IMR-90 (cell line): ENCODE data around the gene SLC35B3. TPM values are rescaled to one million over a fixed set of nuclear protein-coding genes. Genes with fewer than 3 reads are reported as not detected.

Source experiments
- ATAC-seq: fragments of 200-7000 bp; cut with Tn5 transposase; 2 replicates; pipeline ENCODE4 v1.9.1; 2020; ENCODE audit warnings: low read depth, mild to moderate bottlenecking, moderate library complexity
- BruUV-seq: library from RNA; stranded (reverse); fragments of 400-500 nt; replicated peaks from 2 replicates; lab custom pipeline; 2021; lab: Mats Ljungman, UMichigan
- CTCF ChIA-PET: fragments of 300-600 bp; formaldehyde crosslinking; extraction: SDS; loops from one replicate; lab custom pipeline; 2021; ENCODE audit warnings: antibody characterized with exemption; lab: Yijun Ruan, JAX
- POLR2A ChIA-PET: fragments of 300-600 bp; sonication (Branson Sonifier 250); formaldehyde crosslinking; loops from one replicate; lab custom pipeline; 2022; ENCODE audit warnings: antibody characterized with exemption; ENCODE audit not compliant: unreplicated experiment; lab: Charles Lee
- DNase-seq: peaks from one replicate; pipeline ENCODE4 v3.0.0; 2013
- H2AFZ ChIP-seq: replicated peaks from 2 replicates; pipeline ENCODE3; 2013; ENCODE audit warnings: low read length, mild to moderate bottlenecking; ENCODE audit not compliant: poor library complexity
- H2AK5ac ChIP-seq: 2 replicates; pipeline ENCODE4 v1.6.1; 2013; ENCODE audit warnings: low read depth, low read length, inconsistent platforms
- H2AK9ac ChIP-seq: replicated peaks from 2 replicates; pipeline ENCODE3; 2013; ENCODE audit warnings: mild to moderate bottlenecking, low read depth, low read length, moderate library complexity; ENCODE audit not compliant: poor library complexity
- H2BK120ac ChIP-seq: 2 replicates; pipeline ENCODE4 v1.6.1; 2013; ENCODE audit warnings: low read depth, low read length, inconsistent platforms
- H2BK15ac ChIP-seq: 3 replicates; pipeline ENCODE4 v1.6.1; 2013; ENCODE audit warnings: low read depth, low read length, inconsistent platforms
- H2BK20ac ChIP-seq: 2 replicates; pipeline ENCODE4 v1.6.1; 2013; ENCODE audit warnings: low read depth, mild to moderate bottlenecking, inconsistent platforms, low read length, moderate library complexity
- H2BK5ac ChIP-seq: 2 replicates; pipeline ENCODE4 v1.6.1; 2013; ENCODE audit warnings: mild to moderate bottlenecking, low read depth, low read length, inconsistent platforms; ENCODE audit not compliant: poor library complexity, severe bottlenecking
- H3K14ac ChIP-seq: replicated peaks from 2 replicates; pipeline ENCODE4 v1.6.1; 2013; ENCODE audit warnings: low read depth, low read length, inconsistent platforms
- H3K18ac ChIP-seq: 2 replicates; pipeline ENCODE4 v1.6.1; 2013; ENCODE audit warnings: low read depth, low read length, control low read depth
- H3K23ac ChIP-seq: 2 replicates; pipeline ENCODE4 v1.6.1; 2013; ENCODE audit warnings: low read depth, low read length, inconsistent platforms
- H3K27ac ChIP-seq: 2 replicates; pipeline ENCODE4 v1.5.1; 2013; ENCODE audit warnings: mild to moderate bottlenecking, control low read depth, low read length; ENCODE audit not compliant: insufficient read depth
- H3K27me3 ChIP-seq: 2 replicates; pipeline ENCODE4 v1.6.1; 2013; ENCODE audit warnings: low read length; ENCODE audit not compliant: control insufficient read depth, insufficient read depth
- H3K36me3 ChIP-seq: 2 replicates; pipeline ENCODE4 v1.6.1; 2013; ENCODE audit warnings: low read length, mixed read lengths; ENCODE audit not compliant: control insufficient read depth, insufficient read depth
- H3K4ac ChIP-seq: 2 replicates; pipeline ENCODE4 v1.6.1; 2013; ENCODE audit warnings: low read depth, low read length, inconsistent platforms
- H3K4me1 ChIP-seq: 2 replicates; pipeline ENCODE4 v1.6.1; 2013; ENCODE audit warnings: low read length, mixed read lengths; ENCODE audit not compliant: control insufficient read depth, insufficient read depth
- H3K4me2 ChIP-seq: 2 replicates; pipeline ENCODE4 v1.6.1; 2013; ENCODE audit warnings: low read depth, mild to moderate bottlenecking, control low read depth, low read length, moderate library complexity
- H3K4me3 ChIP-seq: 2 replicates; pipeline ENCODE4 v1.5.1; 2013; ENCODE audit warnings: low read depth, mild to moderate bottlenecking, control low read depth, low read length, moderate library complexity; ENCODE audit not compliant: insufficient read depth
- H3K56ac ChIP-seq: 2 replicates; pipeline ENCODE4 v1.6.1; 2013; ENCODE audit warnings: low read length, inconsistent platforms; ENCODE audit not compliant: insufficient read depth; ENCODE audit errors: extremely low read depth
- H3K79me1 ChIP-seq, 2 experiments: 2 replicates each; pipeline ENCODE4 v1.6.1; 2013; ENCODE audit warnings: low read length in 2 of 2, inconsistent platforms in 1 of 2, low read depth in 1 of 2
- H3K9ac ChIP-seq: 2 replicates; pipeline ENCODE4 v1.6.1; 2013; ENCODE audit warnings: low read depth, low read length, control low read depth
- H3K9me1 ChIP-seq: 2 replicates; pipeline ENCODE4 v1.6.1; 2013; ENCODE audit warnings: low read length, inconsistent platforms; ENCODE audit not compliant: insufficient read depth
- H3K9me3 ChIP-seq: 2 replicates; pipeline ENCODE4 v1.6.1; 2013; ENCODE audit warnings: low read length; ENCODE audit not compliant: control insufficient read depth, insufficient read depth
- H4K20me1 ChIP-seq: 2 replicates; pipeline ENCODE4 v1.6.1; 2013; ENCODE audit warnings: low read length, inconsistent platforms; ENCODE audit not compliant: insufficient read depth
- H4K5ac ChIP-seq: 2 replicates; pipeline ENCODE4 v1.6.1; 2013; ENCODE audit warnings: mild to moderate bottlenecking, low read depth, low read length, control low read depth
- H4K8ac ChIP-seq, 2 experiments: 2 replicates each; pipeline ENCODE4 v1.6.1; 2013; ENCODE audit warnings: low read depth in 2 of 2, low read length in 2 of 2, control low read depth in 1 of 2, inconsistent platforms in 1 of 2
- H4K91ac ChIP-seq: 2 replicates; pipeline ENCODE4 v1.6.1; 2013; ENCODE audit warnings: low read depth, low read length, inconsistent platforms; ENCODE audit not compliant: insufficient read depth
- BHLHE40 ChIP-seq: fragments of 150-350 bp; IDR thresholded peaks from 2 replicates; pipeline ENCODE4 v1.6.1; 2016; ENCODE audit warnings: mild to moderate bottlenecking, low read depth, low read length
- CHD1 ChIP-seq: IDR thresholded peaks from 2 replicates; pipeline ENCODE4 v1.6.1; 2012; ENCODE audit warnings: low read depth, low read length, improper control_type of control experiment
- MAFK ChIP-seq: IDR thresholded peaks from 2 replicates; pipeline ENCODE4 v1.6.1; 2012; ENCODE audit warnings: low read depth, low read length, improper control_type of control experiment
- MAZ ChIP-seq: IDR thresholded peaks from 2 replicates; pipeline ENCODE4 v1.6.1; 2012; ENCODE audit warnings: low read depth, mild to moderate bottlenecking, low read length, improper control_type of control experiment, moderate library complexity, borderline replicate concordance
- NFE2L2 ChIP-seq: fragments of 150-350 bp; IDR thresholded peaks from 2 replicates; pipeline ENCODE4 v1.6.1; 2016; ENCODE audit warnings: low read depth, mild to moderate bottlenecking, low read length
- RAD21 ChIP-seq: IDR thresholded peaks from 2 replicates; pipeline ENCODE4 v1.6.1; 2012; ENCODE audit warnings: low read length, improper control_type of control experiment
- RCOR1 ChIP-seq: IDR thresholded peaks from 2 replicates; pipeline ENCODE4 v1.6.1; 2012; ENCODE audit warnings: mild to moderate bottlenecking, low read length, improper control_type of control experiment; ENCODE audit not compliant: insufficient replicate concordance
- SMC3 ChIP-seq: fragments of 150-350 bp; IDR thresholded peaks from 2 replicates; pipeline ENCODE4 v1.6.1; 2016; ENCODE audit warnings: low read depth, mild to moderate bottlenecking, antibody characterized with exemption, low read length, moderate library complexity
- WGBS, 2 experiments: methylation state at CpG; one replicate each; pipeline versions ENCODE4 v1.1.5 to v1.1.7; 2013; ENCODE audit warnings: missing lambda C conversion rate in 2 of 2; ENCODE audit not compliant: insufficient read length in 1 of 2; ENCODE audit errors: extremely low coverage in 2 of 2; 5-methylcytosine and 5-hydroxymethylcytosine counted together
- dilution Hi-C: fragments of 300-500 bp; cut with HindIII; formaldehyde crosslinking; loops from one replicate; pipeline ENCODE4 v1.14.3; 2018; ENCODE audit warnings: low sequenced_read_pairs; ENCODE audit not compliant: unreplicated experiment
- in situ Hi-C: fragments of 300-500 bp; cut with MboI; formaldehyde crosslinking; loops from 3 replicates; pipeline ENCODE4 v1.14.3; 2019; ENCODE audit warnings: low sequenced_read_pairs, inconsistent platforms, mixed read lengths
- intact Hi-C: fragments of 100-400 bp; cut with micrococcal nuclease; formaldehyde crosslinking; loops from 2 replicates; pipeline ENCODE4 v1.10.0; 2022
- polyA plus RNA-seq, 3 experiments: library from polyadenylated mRNA; depleted of rRNA; stranded (reverse); fragments of >200 nt; gene quantifications; 2 replicates each; pipeline ENCODE4 v1.2.3, GENCODE V29; 2012; ENCODE audit warnings: low replicate concordance in 1 of 3
- total RNA-seq: library from RNA; depleted of rRNA; stranded (reverse); fragments of >200 nt; gene quantifications from 2 replicates; pipeline ENCODE4 v1.2.3, GENCODE V29; 2012

SLC35B3 gene
- total and polyA plus RNA-seq, 2 of the 4 experiments (the other 2 are of a cell fraction), result 19.0 to 21.1 TPM

- no peak overlapping the region for H2AK5ac ChIP-seq
- H3K4me3 ChIP-seq, result no peak overlapping the region
- no peak overlapping the region for H3K18ac ChIP-seq
- H3K9ac ChIP-seq, result no peak overlapping the region
- H3K4me2 ChIP-seq, result no peak overlapping the region
- H3K14ac ChIP-seq, result no peak overlapping the region
- no peak overlapping the region for H2BK5ac ChIP-seq
- H3K4me1 ChIP-seq, result no peaks in the 10 kb centered on the region
- WGBS, 2 experiments, result no CpG with 5 or more reads among the region's 1 CpG
- H3K79me1 ChIP-seq, result no peaks in the 10 kb centered on the region
- no peak overlapping the region for H4K8ac ChIP-seq
- dilution Hi-C loops (no loop called here), intact Hi-C loops (no loop called here), in situ Hi-C loops (loop anchor here (25.0 kb wide), 1 partner anchor 1970 kb away; the partner anchor contains the start of gene TFAP2A)
- H2AFZ ChIP-seq, result no peak overlapping the region
- POLR2A ChIA-PET, result no interaction called here
- no peak for ATAC-seq
- no TSS peak for BruUV-seq
- H3K23ac ChIP-seq, result no peak overlapping the region
- no peaks in the 10 kb centered on the region for H3K27me3 ChIP-seq
- H4K91ac ChIP-seq, result no peak overlapping the region
- H2BK20ac ChIP-seq, result no peak overlapping the region
- H4K5ac ChIP-seq, result no peak overlapping the region
- no peaks in the 10 kb centered on the region for H3K9me1 ChIP-seq
- no peak for DNase-seq
- no peaks in the 10 kb centered on the region for H3K9me3 ChIP-seq
- H2AK9ac ChIP-seq, result no peak overlapping the region
- no peak overlapping the region for H3K4ac ChIP-seq
- H3K56ac ChIP-seq, result no peak overlapping the region
- no peak overlapping the region for H3K27ac ChIP-seq
- no peak overlapping the region for H2BK15ac ChIP-seq
- H3K36me3 ChIP-seq, result no peaks in the 10 kb centered on the region
- TF ChIP-seq MAFK (no peak), CHD1 (no peak), NFE2L2 (no peak), RAD21 (no peak), SMC3 (no peak), MAZ (no peak), BHLHE40 (no peak), RCOR1 (no peak)
- CTCF ChIA-PET, result no interaction called here
- no peak overlapping the region for H2BK120ac ChIP-seq
- H4K20me1 ChIP-seq, result no peaks in the 10 kb centered on the region
These were observed 6.8 kb upstream of the SLC35B3 start for GRCh38 chr6:8442150-8442549.
